Left lobe of liver (tissue), 2 donors: Measurements from ENCODE around the gene DNASE1L1. TPM values are rescaled to one million over a fixed set of nuclear protein-coding genes. Genes with fewer than 3 reads are reported as not detected.
A peak's percentile ranks its signal among the peaks of the same experiment; 100 is the strongest.
"Not testable (repeated sequence)": the region's sequence is repeated elsewhere in the genome, so short reads cannot be mapped to it uniquely, and the experiment has no call there.

Experiments used
- ATAC-seq: fragments of 200-7000 bp; cut with Tn5 transposase; one replicate; pipeline ENCODE4 v1.9.1; 2020; ENCODE audit warnings: mild to moderate bottlenecking, moderate library complexity
- DNase-seq: peaks from one replicate; pipeline ENCODE4 v3.0.0-alpha.2; 2020; ENCODE audit warnings: low spot score
- total RNA-seq: library from RNA; stranded (reverse); gene quantifications from one replicate; pipeline ENCODE4 v1.2.1, GENCODE V29; 2021
- donor health status: DM: no; HTN: no; CAD: no; lungs with moderate emphysema.
- donor health status: DM: no; HTN: yes; CAD: no.

The DNASE1L1 gene
- total RNA-seq, 1 donor from 2014 or later: 14.9 TPM

DNA sequence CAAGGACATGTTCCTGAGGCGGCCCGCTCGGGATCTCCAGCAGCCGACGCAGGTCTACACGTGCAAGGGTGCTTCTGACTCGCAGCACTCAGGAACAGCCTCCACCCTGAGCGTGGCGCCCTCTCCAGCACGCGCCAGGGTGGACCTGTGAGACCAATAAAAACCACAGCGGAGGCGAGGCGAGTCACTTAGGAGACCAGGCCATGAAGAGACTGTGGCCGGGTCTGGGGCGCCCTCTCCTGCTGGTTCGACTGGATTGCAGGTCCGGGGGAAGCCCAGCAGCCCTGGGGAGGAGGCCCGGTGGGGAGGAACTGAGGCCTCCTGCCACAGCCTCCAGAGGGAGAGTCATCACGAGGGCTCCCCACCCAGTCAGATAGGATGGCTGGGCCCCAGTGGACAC is 21.0 kb downstream of the DNASE1L1 start:
- DNase-seq: not testable (repeated sequence)
- peak; percentile 36 for ATAC-seq

- ATAC-seq: peak; percentile 39
- no peak for DNase-seq
Measured at GRCh38 chrX:154384284-154384892, 24.7 kb downstream of the DNASE1L1 start.

- DNase-seq (no peak), ATAC-seq (no peak)
Measured at GRCh38 chrX:154383359-154384283, 25.4 kb downstream of the DNASE1L1 start.

- no peak for ATAC-seq
Measured at GRCh38 chrX:154382483-154383069, 26.5 kb downstream of the DNASE1L1 start.

GRCh38 chrX:154381271-154381670 is 27.8 kb downstream of the DNASE1L1 start:
- DNase-seq (no peak), ATAC-seq (no peak)

More at GRCh38 chrX:154382483-154383069, 26.5 kb downstream of the DNASE1L1 start:
- no peak for DNase-seq

DNA sequence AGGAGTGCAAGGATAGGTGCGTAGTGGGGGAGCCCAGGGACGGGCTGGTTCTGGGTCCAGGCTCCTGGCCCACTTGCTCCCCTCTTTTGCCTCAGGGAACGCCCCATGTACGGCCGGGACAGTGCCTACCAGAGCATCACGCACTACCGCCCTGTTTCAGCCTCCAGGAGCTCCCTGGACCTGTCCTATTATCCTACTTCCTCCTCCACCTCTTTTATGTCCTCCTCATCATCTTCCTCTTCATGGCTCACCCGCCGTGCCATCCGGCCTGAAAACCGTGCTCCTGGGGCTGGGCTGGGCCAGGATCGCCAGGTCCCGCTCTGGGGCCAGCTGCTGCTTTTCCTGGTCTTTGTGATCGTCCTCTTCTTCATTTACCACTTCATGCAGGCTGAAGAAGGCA is 28.3 kb downstream of the DNASE1L1 start:
- DNase-seq: no peak

DNA sequence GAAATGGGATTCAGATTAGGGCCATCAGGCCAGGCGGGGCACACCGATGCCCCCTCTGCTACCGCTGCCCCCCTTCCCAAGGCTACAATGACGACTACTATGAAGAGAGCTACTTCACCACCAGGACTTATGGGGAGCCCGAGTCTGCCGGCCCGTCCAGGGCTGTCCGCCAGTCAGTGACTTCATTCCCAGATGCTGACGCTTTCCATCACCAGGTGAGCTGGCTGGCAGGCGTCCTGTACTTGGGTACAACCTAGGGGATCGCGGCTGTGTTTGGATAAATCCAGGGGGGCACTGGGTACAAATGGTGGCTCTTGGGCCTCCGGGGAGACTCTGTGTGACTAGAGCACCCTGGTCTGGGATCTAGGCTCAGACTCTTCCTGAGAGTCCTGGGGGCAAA is 28.9 kb downstream of the DNASE1L1 start:
- ATAC-seq (no peak), DNase-seq (no peak)

More for the DNA sequence above, 28.3 kb downstream of the DNASE1L1 start:
- ATAC-seq: no peak

- ATAC-seq (no peak), DNase-seq (no peak)
Measured at GRCh38 chrX:154379569-154379951, 29.5 kb downstream of the DNASE1L1 start.

GRCh38 chrX:154378799-154379568 is 30.1 kb downstream of the DNASE1L1 start, which contains the start of gene EMD:
Gene EMD, plus strand, starts transcription at chrX:154379295. Its CDS starts 190 bp downstream, at chrX:154379485.
- ATAC-seq: peak; percentile 83
- DNase-seq: peak; percentile 97

GRCh38 chrX:154378059-154378798 is 30.8 kb downstream of the DNASE1L1 start:
- DNase-seq: peak; percentile 64
- ATAC-seq: peak; percentile 79

DNA sequence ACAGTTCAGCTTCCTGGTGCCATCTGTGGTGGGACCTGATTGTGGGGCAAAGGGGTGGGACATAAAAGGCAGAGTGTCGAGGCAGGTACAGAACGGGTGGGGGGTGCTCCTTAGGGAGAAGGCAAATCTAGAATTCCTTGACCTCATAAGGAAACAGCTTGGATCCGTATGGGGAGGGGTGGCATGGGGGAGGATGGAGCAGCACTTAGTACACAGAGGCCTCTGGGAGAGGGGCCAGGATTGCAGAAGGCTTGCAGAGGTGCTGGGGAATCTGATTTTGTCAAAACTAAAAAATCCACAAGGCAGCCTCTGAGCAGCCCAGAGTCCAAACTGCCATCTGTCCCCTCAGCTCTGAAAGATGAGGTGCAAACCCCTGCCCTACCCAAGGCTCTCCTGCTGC is 32.3 kb downstream of the DNASE1L1 start:
- DNase-seq (no peak), ATAC-seq (no peak)

DNA sequence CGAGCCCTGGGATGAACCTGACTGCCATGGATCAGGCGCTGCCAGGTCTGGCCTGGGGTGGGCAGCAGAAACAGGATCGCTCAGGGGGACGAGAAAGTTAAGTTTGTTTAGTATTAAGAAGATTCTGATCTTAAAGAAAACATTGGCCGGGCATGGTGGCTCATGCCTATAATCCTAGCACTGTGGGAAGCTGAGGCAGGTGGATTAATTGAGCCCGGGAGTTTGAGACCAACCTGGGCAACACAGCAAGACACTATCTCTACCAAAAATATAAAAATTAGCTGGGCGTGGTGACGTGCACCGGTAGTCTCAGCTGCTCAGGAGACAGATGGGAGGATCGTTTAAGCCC is 33.9 kb downstream of the DNASE1L1 start:
- no peak for ATAC-seq
- DNase-seq: no peak

- DNase-seq (no peak), ATAC-seq (no peak)
Measured at GRCh38 chrX:154374313-154375155, 34.5 kb downstream of the DNASE1L1 start, which contains the start of gene FLNA. Gene FLNA, minus strand, starts transcription at chrX:154374634. Its CDS starts 3,389 bp downstream, at chrX:154371245.

- peak; percentile 63 for DNase-seq
- ATAC-seq: peak; percentile 47
Measured at GRCh38 chrX:154373340-154374306, 35.4 kb downstream of the DNASE1L1 start.

DNA sequence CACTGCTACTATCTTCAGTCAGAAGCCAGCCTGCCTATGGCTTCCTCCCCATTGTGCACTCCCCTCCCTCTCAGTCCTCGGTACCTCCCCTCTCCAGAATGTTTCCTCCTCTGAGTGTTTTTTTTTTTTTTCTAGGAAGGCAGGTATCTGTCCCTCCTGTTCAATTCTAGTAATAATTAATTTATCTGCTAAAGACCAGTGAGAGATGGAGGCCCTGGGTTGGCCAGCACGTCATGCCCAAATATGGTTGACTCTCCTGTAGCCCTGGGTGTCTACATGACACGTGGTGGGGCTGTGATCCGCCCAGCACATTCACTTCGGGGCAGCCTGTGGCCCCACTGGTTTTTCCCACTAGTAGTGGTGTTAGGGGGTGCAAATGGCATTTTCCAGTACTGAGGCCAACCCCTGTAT is 36.4 kb downstream of the DNASE1L1 start:
- no peak for DNase-seq
- no peak for ATAC-seq

DNA sequence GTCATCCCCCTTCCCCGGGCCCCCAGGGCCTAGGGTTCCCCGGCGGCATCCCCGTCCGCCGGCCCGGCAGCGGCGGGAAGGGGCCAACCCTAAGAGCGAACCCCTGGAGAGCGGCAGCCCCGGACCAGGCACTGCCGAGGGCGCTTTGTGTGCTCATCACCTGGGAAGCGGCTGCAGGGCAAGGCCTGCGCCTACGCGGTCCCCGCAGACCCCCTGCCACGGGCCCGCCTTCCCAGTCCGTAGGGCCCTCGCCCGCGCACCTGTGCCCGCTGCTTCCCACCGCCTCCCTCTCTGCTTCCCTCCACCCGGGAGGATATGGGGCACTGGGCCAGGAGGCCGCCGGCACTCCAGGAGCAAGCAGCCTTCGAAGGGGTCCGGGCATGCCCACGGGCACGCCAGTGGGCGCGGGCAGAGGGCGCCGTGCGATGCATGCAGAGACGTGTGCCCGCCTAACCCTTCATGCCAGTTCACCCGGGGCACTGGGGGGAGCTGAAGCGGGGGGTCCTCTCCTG is 37.2 kb downstream of the DNASE1L1 start:
- DNase-seq (no peak), ATAC-seq (no peak)

DNA sequence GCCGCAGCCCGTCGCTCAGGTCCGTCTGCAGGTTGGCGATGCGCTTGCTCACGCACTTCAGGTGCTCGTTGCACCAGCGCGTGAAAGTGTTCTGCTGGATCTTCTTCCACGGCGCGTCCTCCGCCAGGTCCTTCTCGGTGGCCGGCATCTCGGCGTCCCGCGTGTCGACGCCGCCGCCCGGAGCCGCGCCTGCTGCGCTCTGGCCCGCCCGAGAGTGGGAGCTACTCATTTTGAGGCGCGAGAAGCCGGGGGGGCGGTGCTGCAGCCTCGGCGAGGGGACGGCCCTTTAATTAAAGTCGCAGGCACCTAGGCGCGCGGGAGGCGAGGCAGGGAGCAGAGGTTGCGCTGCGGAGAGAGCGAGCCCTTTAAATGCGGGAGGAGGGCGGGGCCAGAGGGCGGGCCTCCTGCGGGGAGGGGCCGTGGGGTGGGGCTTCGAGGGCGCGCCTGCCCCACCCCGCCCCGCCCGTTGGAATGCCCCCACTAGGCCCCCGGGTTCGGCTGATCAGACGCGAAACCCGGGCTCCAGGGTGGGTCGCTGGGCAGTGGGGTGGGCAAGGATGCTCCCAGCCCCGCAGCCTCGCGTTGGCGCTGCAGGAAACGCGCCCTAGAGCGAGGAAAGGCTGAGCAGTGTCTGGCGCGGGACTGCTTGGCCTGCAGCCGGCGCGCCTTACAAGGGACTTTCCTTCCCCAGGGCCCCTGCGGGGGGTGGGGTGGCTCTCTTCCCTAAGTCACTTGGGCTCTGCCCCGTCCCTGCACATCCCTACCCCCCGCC is 37.9 kb downstream of the DNASE1L1 start:
- DNase-seq (peak; percentile 89), ATAC-seq (peak; percentile 79)
